Osteocyte (in vitro differentiated cells): Measurements from ENCODE around the gene MINK1. TPM values are rescaled to one million over a fixed set of nuclear protein-coding genes. Genes with fewer than 3 reads are reported as not detected.

ENCODE experiments used
- DNase-seq: peaks from one replicate; pipeline ENCODE4 v3.0.0; 2021; ENCODE audit warnings: mixed read lengths; ENCODE audit not compliant: unreplicated experiment; ENCODE audit errors: extremely low spot score
- H3K27ac Mint-ChIP-seq: one replicate; pipeline ENCODE4 v1.8.0; 2021; ENCODE audit warnings: mild to moderate bottlenecking, mixed read lengths; ENCODE audit not compliant: unreplicated experiment
- H3K27me3 Mint-ChIP-seq: one replicate; pipeline ENCODE4 v1.8.0; 2021; ENCODE audit warnings: mixed read lengths; ENCODE audit not compliant: unreplicated experiment
- H3K36me3 Mint-ChIP-seq: one replicate; pipeline ENCODE4 v1.8.0; 2021; ENCODE audit warnings: mixed read lengths; ENCODE audit not compliant: unreplicated experiment
- H3K4me1 Mint-ChIP-seq: one replicate; pipeline ENCODE4 v1.8.0; 2021; ENCODE audit warnings: mixed read lengths; ENCODE audit not compliant: unreplicated experiment
- H3K4me3 Mint-ChIP-seq: one replicate; pipeline ENCODE4 v1.8.0; 2021; ENCODE audit warnings: mild to moderate bottlenecking, moderate library complexity, mixed read lengths; ENCODE audit not compliant: unreplicated experiment
- H3K9me3 Mint-ChIP-seq: one replicate; pipeline ENCODE4 v1.8.0; 2021; ENCODE audit warnings: mixed read lengths; ENCODE audit not compliant: unreplicated experiment
- total RNA-seq: library from RNA; stranded (reverse); gene quantifications from 2 replicates; pipeline ENCODE4 v1.2.1, GENCODE V29; 2021
- TF ChIP-seq, protein P1 (sequence below): fragments of 200-600 bp; sonication (generic); IDR thresholded peaks from 2 replicates; pipeline ENCODE4 v1.5.0; 2021; ENCODE audit warnings: antibody characterized with exemption, mild to moderate bottlenecking, moderate library complexity

MINK1 gene
- total RNA-seq, 1 donor from 2014 or later, result 93.3 TPM

DNA sequence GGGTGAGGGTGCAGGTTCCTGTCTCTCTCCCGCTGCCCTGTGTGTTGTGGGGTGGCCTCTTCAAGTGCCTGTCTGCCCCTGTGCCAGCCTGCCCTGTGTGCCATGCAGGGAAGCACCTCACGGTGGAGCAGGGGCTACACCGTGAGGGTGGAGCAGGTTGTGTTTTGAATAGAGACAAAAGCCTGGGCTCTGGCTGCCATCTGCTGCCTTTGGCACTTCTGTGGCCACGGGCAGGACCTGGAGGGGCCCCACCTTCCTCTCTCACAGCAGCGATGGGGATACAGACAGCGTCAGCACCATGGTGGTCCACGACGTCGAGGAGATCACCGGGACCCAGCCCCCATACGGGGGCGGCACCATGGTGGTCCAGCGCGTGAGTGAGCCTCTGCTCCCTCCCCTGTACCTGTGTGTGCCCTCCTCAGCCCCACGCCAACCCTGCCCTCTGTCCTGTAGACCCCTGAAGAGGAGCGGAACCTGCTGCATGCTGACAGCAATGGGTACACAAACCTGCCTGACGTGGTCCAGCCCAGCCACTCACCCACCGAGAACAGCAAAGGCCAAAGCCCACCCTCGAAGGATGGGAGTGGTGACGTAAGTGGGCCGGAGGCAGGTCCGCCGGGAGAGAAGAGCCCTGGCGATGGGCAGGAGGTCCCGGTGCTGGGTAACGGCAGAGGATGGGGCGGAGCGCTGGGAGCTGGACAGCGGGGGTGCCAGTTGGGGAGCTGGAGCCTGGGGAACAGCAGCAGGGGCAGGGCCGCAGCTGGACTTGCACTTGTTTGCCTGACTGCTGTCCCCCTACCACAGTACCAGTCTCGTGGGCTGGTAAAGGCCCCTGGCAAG lies 60.8 kb downstream of the MINK1 start:
- Mint-ChIP-seq H3K4me3 (no peak overlapping the region), H3K27me3 (no peaks in the 10 kb centered on the region), H3K9me3 (no peaks in the 10 kb centered on the region), H3K36me3 (peaks cover 29% of the 10 kb centered on the region), H3K27ac (no peak overlapping the region), H3K4me1 (no peaks in the 10 kb centered on the region)
- TF ChIP-seq, protein P1, sequence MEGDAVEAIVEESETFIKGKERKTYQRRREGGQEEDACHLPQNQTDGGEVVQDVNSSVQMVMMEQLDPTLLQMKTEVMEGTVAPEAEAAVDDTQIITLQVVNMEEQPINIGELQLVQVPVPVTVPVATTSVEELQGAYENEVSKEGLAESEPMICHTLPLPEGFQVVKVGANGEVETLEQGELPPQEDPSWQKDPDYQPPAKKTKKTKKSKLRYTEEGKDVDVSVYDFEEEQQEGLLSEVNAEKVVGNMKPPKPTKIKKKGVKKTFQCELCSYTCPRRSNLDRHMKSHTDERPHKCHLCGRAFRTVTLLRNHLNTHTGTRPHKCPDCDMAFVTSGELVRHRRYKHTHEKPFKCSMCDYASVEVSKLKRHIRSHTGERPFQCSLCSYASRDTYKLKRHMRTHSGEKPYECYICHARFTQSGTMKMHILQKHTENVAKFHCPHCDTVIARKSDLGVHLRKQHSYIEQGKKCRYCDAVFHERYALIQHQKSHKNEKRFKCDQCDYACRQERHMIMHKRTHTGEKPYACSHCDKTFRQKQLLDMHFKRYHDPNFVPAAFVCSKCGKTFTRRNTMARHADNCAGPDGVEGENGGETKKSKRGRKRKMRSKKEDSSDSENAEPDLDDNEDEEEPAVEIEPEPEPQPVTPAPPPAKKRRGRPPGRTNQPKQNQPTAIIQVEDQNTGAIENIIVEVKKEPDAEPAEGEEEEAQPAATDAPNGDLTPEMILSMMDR, result no peak
- no peak for DNase-seq

DNA sequence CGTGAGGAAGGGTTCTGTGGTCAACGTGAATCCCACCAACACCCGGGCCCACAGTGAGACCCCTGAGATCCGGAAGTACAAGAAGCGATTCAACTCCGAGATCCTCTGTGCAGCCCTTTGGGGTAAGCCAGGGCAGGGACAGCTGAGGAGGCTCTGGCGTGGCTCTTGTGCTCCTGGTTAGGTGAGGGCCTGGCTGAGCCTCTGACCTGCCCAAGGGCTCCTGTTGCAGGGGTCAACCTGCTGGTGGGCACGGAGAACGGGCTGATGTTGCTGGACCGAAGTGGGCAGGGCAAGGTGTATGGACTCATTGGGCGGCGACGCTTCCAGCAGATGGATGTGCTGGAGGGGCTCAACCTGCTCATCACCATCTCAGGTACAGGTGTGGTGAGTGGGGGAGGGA lies 62.0 kb downstream of the MINK1 start:
- H3K4me1 Mint-ChIP-seq, result no peaks in the 10 kb centered on the region
- DNase-seq, result no peak
- TF ChIP-seq, protein P1, result no peak
- no peak overlapping the region for H3K4me3 Mint-ChIP-seq
- no peak overlapping the region for H3K27ac Mint-ChIP-seq
- H3K36me3 Mint-ChIP-seq, result peaks cover 24% of the 10 kb centered on the region
- H3K9me3 Mint-ChIP-seq, result no peaks in the 10 kb centered on the region
- H3K27me3 Mint-ChIP-seq, result no peaks in the 10 kb centered on the region

DNA sequence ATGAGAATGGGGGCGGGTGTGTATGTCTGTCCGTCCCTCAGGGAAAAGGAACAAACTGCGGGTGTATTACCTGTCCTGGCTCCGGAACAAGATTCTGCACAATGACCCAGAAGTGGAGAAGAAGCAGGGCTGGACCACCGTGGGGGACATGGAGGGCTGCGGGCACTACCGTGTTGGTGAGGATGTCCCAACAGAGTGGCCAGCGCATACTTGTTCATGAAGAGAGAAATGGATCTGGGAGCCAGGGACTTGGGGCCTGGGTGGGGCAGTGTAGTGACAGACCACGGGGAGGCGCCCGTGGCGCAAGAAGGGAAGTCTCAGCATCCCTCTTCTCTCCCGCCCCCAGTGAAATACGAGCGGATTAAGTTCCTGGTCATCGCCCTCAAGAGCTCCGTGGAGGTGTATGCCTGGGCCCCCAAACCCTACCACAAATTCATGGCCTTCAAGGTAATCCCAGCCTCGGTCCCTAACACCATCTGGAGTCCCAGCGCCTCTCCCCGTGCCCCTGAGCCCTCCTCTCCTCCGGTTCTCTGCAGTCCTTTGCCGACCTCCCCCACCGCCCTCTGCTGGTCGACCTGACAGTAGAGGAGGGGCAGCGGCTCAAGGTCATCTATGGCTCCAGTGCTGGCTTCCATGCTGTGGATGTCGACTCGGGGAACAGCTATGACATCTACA lies 62.7 kb downstream of the MINK1 start:
- TF ChIP-seq, protein P1, result no peak
- no peak overlapping the region for H3K4me3 Mint-ChIP-seq
- DNase-seq, result no peak

DNA sequence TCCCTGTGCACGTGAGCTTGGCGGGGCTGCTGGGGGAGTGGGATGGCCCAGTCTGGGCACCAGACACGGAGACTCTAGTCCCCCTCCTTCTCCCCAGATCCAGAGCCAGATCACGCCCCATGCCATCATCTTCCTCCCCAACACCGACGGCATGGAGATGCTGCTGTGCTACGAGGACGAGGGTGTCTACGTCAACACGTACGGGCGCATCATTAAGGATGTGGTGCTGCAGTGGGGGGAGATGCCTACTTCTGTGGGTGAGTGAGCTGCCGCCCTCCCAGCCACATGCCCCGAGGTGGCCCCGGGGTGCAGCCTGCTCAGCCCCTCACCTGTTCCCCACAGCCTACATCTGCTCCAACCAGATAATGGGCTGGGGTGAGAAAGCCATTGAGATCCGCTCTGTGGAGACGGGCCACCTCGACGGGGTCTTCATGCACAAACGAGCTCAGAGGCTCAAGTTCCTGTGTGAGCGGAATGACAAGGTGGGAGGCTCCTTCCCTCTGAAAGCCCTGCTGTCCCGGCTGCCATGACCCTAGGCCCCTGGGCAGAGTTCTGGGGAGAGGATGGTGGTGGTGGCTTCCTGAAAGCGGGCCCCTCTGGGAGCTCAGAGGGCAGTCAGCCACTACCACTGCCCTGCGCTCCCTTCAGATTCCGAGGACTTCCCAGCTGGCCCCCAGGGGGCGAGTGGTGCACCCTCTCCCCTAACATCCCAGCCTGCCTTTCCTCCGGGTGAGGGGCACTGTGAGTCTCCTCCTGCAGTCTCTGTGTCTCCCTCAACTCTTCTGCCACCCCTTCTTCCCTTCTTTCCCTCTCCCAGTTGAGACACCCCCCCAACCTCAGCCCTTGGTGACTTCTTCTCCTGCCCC lies 63.4 kb downstream of the MINK1 start:
- no peak overlapping the region for H3K4me3 Mint-ChIP-seq
- peaks cover 19% of the 10 kb centered on the region for H3K36me3 Mint-ChIP-seq
- no peak for DNase-seq
- no peaks in the 10 kb centered on the region for H3K9me3 Mint-ChIP-seq
- TF ChIP-seq, protein P1, result no peak
- no peaks in the 10 kb centered on the region for H3K27me3 Mint-ChIP-seq
- H3K4me1 Mint-ChIP-seq, result no peaks in the 10 kb centered on the region
- H3K27ac Mint-ChIP-seq, result no peak overlapping the region

More for the DNA sequence above, 62.7 kb downstream of the MINK1 start:
- Mint-ChIP-seq H3K27me3 (no peaks in the 10 kb centered on the region), H3K36me3 (peaks cover 19% of the 10 kb centered on the region), H3K9me3 (no peaks in the 10 kb centered on the region), H3K27ac (no peak overlapping the region), H3K4me1 (no peaks in the 10 kb centered on the region)
